Measurements from ENCODE around the gene CDKN2A.
"Not testable (repeated sequence)": the region's sequence is repeated elsewhere in the genome, so short reads cannot be mapped to it uniquely, and the experiment has no call there.

CDKN2A gene

GRCh38 chr9:21967169-21967568 is 27.0 kb downstream of the CDKN2A start:
- no peaks in the 10 kb centered on the region for H3K9me3 Mint-ChIP-seq

GRCh38 chr9:21966140-21966851 is 27.9 kb downstream of the CDKN2A start:
- H3K27ac Mint-ChIP-seq: no peak overlapping the region
- peaks cover 63% of the 10 kb centered on the region for H3K4me1 Mint-ChIP-seq (ENCODE audit: low read depth)
- intact Hi-C loops (cut with micrococcal nuclease): loop anchor here (10.0 kb wide), 1 partner anchor 151 kb away; no protein-coding TSS in a partner anchor

More at GRCh38 chr9:21967169-21967568, 27.0 kb downstream of the CDKN2A start:
- intact Hi-C loops (cut with micrococcal nuclease): loop anchor here (10.0 kb wide), 1 partner anchor 152 kb away; no protein-coding TSS in a partner anchor
- no peak overlapping the region for H3K27ac Mint-ChIP-seq
- H3K4me3 Mint-ChIP-seq: peak overlapping the region; percentile 10
- peaks cover 97% of the 10 kb centered on the region for H3K27me3 Mint-ChIP-seq
- peaks cover 65% of the 10 kb centered on the region for H3K4me1 Mint-ChIP-seq (ENCODE audit: low read depth)
- H3K36me3 Mint-ChIP-seq (ENCODE audit: low read depth): no peaks in the 10 kb centered on the region

GRCh38 chr9:21965401-21965951 is 28.7 kb downstream of the CDKN2A start:
- H3K4me3 Mint-ChIP-seq: peak overlapping the region; percentile 67
- H3K36me3 Mint-ChIP-seq (ENCODE audit: low read depth): no peaks in the 10 kb centered on the region
- H3K9me3 Mint-ChIP-seq: no peaks in the 10 kb centered on the region
- peaks cover 90% of the 10 kb centered on the region for H3K27me3 Mint-ChIP-seq
- peak overlapping the region; percentile 14 for H3K27ac Mint-ChIP-seq
- peaks cover 55% of the 10 kb centered on the region for H3K4me1 Mint-ChIP-seq (ENCODE audit: low read depth)
- intact Hi-C loops (cut with micrococcal nuclease): loop anchor here (10.0 kb wide), 1 partner anchor 151 kb away; no protein-coding TSS in a partner anchor

More at GRCh38 chr9:21966140-21966851, 27.9 kb downstream of the CDKN2A start:
- Mint-ChIP-seq H3K4me3 (no peak overlapping the region), H3K27me3 (peaks cover 95% of the 10 kb centered on the region), H3K36me3 (ENCODE audit: low read depth) (no peaks in the 10 kb centered on the region), H3K9me3 (no peaks in the 10 kb centered on the region)

- H3K36me3 Mint-ChIP-seq (ENCODE audit: low read depth): no peaks in the 10 kb centered on the region
- peak overlapping the region; percentile 67 for H3K4me3 Mint-ChIP-seq
- peak overlapping the region; percentile 14 for H3K27ac Mint-ChIP-seq
- peaks cover 49% of the 10 kb centered on the region for H3K4me1 Mint-ChIP-seq (ENCODE audit: low read depth)
- peaks cover 90% of the 10 kb centered on the region for H3K27me3 Mint-ChIP-seq
- no peaks in the 10 kb centered on the region for H3K9me3 Mint-ChIP-seq
- intact Hi-C loops (cut with micrococcal nuclease): loop anchor here (10.0 kb wide), 1 partner anchor 150 kb away; no protein-coding TSS in a partner anchor
Observed at GRCh38 chr9:21964925-21965385, 29.2 kb downstream of the CDKN2A start.

DNA sequence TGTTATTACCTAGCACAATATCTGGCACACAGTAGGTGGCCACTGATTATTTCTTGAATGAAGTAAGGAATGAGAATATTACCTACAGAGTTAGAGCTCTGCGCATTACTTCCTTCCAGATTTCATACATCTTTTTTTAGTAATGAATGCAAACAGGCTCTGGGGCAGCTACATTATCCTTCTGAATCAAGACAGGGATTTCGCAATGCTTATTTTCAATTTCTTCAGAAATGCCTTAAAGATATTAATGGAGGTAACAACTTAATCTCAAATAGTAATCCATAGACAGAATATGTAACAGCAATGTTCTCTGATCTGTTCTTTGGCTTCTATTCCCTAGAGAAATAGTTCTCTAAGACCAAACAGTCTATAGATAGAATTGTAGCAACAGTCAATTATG is 32.6 kb downstream of the CDKN2A start:
- Mint-ChIP-seq H3K27me3 (peaks cover 68% of the 10 kb centered on the region), H3K9me3 (no peaks in the 10 kb centered on the region), H3K4me1 (ENCODE audit: low read depth) (peaks cover 19% of the 10 kb centered on the region), H3K4me3 (no peak overlapping the region), H3K27ac (no peak overlapping the region), H3K36me3 (ENCODE audit: low read depth) (no peaks in the 10 kb centered on the region)
- intact Hi-C loops (cut with micrococcal nuclease): loop anchor here (10.0 kb wide), 1 partner anchor 147 kb away; no protein-coding TSS in a partner anchor

DNA sequence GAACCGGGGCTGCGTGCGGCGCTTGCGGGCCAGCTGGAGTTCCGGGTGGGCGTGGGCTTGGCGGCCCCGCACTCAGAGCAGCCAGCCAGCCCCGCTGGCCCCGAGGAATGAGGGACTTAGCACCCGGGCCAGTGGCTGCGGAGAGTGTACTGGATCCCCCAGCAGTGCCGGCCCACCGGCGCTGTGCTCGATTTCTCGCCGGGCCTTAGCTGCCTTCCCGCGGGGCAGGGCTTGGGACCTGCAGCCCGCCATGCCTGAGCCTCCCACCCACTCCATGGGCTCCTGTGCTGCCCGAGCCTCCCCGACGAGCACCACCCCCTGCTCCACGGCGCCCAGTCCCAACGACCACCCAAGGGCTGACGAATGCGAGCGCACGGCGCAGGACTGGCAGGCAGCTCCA is 34.9 kb downstream of the CDKN2A start:
- H3K36me3 Mint-ChIP-seq (ENCODE audit: low read depth); H3K4me3 Mint-ChIP-seq; H3K9me3 Mint-ChIP-seq; H3K27ac Mint-ChIP-seq; H3K4me1 Mint-ChIP-seq (ENCODE audit: low read depth): not testable (repeated sequence)
- peaks cover 53% of the 10 kb centered on the region for H3K27me3 Mint-ChIP-seq
- intact Hi-C loops (cut with micrococcal nuclease): loop anchor here (10.0 kb wide), 1 partner anchor 74 kb away; no protein-coding TSS in a partner anchor

GRCh38 chr9:21958833-21959232 is 35.4 kb downstream of the CDKN2A start:
- Mint-ChIP-seq H3K36me3 (ENCODE audit: low read depth) (no peaks in the 10 kb centered on the region), H3K4me3 (no peak overlapping the region), H3K9me3 (no peaks in the 10 kb centered on the region), H3K4me1 (ENCODE audit: low read depth) (no peaks in the 10 kb centered on the region), H3K27me3 (peaks cover 51% of the 10 kb centered on the region), H3K27ac (no peak overlapping the region)
- intact Hi-C loops (cut with micrococcal nuclease): loop anchor here (10.0 kb wide), 1 partner anchor 74 kb away; no protein-coding TSS in a partner anchor

DNA sequence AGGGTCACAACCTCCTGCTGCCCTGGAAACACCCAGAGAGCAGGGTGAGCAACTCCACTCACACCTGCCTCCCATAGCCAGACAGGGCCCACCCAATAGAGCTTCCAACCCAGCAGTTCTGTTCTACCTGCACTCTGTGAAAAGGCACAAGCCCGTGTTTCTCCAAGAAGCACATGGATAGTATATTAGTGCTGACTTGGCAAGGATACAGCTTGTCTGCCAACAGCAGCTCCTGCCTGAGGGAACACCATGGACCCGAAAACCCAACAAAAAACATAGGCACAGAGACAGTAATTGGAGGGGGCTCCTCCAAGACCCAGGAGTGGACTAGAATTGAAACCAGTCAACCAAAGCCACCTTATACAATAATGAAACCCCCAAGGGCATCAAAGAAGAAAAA is 48.6 kb downstream of the CDKN2A start:
- H3K36me3 Mint-ChIP-seq (ENCODE audit: low read depth): no peaks in the 10 kb centered on the region
- no peaks in the 10 kb centered on the region for H3K9me3 Mint-ChIP-seq
- intact Hi-C loops (cut with micrococcal nuclease): no loop called here
- H3K4me3 Mint-ChIP-seq: no peak overlapping the region
- H3K27ac Mint-ChIP-seq: no peak overlapping the region
- no peaks in the 10 kb centered on the region for H3K4me1 Mint-ChIP-seq (ENCODE audit: low read depth)
- peaks cover 26% of the 10 kb centered on the region for H3K27me3 Mint-ChIP-seq

DNA sequence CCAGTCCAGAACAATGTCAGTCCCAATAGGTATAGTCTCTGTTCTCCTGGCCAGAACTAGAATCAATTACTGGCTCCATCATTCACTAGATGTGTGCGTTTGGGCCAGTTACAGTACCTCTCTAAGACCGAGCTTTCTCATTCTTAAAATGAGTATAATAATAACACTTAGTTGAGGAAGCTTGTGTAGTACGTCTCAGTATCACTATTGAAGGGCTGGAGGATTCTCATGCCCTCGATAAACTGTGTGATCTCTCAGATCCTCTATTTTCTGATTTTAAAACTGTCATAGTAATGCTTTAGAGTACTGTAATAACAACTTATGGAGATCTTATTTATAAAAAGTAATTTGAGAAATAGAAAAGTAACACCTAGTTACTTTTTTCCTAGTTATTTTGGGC is 50.7 kb downstream of the CDKN2A start:
- no peaks in the 10 kb centered on the region for H3K9me3 Mint-ChIP-seq
- intact Hi-C loops (cut with micrococcal nuclease): no loop called here
- no peaks in the 10 kb centered on the region for H3K4me1 Mint-ChIP-seq (ENCODE audit: low read depth)
- H3K36me3 Mint-ChIP-seq (ENCODE audit: low read depth): no peaks in the 10 kb centered on the region
- no peak overlapping the region for H3K4me3 Mint-ChIP-seq
- peaks cover 16% of the 10 kb centered on the region for H3K27me3 Mint-ChIP-seq
- no peak overlapping the region for H3K27ac Mint-ChIP-seq

DNA sequence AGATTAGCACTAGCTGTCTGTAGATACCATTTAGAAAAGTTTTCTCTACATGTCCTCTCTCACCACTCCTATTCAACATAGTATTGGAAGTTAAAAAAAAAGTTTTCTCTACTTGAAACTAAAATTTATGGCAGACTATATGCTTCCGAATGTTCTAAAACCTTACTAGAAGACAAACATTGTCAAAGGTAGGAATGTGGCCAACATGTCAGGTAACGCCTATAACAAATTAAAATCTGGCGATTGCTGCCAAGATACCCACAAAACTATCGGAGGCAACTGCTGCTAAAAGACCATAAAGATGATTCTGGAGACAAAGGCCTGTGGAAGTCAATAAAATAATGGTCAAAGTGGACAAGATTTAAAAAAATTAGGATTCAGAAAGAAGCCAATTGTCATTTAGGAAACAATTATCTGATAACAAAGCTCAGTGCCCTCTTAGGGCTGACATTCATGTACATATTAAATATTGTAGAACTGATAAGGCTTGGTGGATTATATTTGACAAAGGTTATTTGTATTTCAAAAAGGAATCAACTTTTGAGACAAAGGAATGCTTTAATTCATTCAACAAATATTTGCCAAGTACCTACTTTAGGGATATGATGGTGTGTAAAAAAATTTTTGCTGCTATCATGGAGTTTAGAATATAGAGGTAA is 52.7 kb downstream of the CDKN2A start:
- Mint-ChIP-seq H3K4me1 (ENCODE audit: low read depth) (no peaks in the 10 kb centered on the region), H3K27me3 (peaks cover 13% of the 10 kb centered on the region), H3K9me3 (no peaks in the 10 kb centered on the region), H3K36me3 (ENCODE audit: low read depth) (no peaks in the 10 kb centered on the region), H3K27ac (no peak overlapping the region), H3K4me3 (no peak overlapping the region)
- intact Hi-C loops (cut with micrococcal nuclease): no loop called here

GRCh38 chr9:21936161-21936560 is 58.0 kb downstream of the CDKN2A start:
- no peaks in the 10 kb centered on the region for H3K9me3 Mint-ChIP-seq
- peaks cover 10% of the 10 kb centered on the region for H3K4me1 Mint-ChIP-seq (ENCODE audit: low read depth)
- no peak overlapping the region for H3K4me3 Mint-ChIP-seq
- no peaks in the 10 kb centered on the region for H3K27me3 Mint-ChIP-seq
- no peak overlapping the region for H3K27ac Mint-ChIP-seq
- H3K36me3 Mint-ChIP-seq (ENCODE audit: low read depth): no peaks in the 10 kb centered on the region
- intact Hi-C loops (cut with micrococcal nuclease): no loop called here

- H3K4me1 Mint-ChIP-seq (ENCODE audit: low read depth): peaks cover 10% of the 10 kb centered on the region
- H3K9me3 Mint-ChIP-seq: no peaks in the 10 kb centered on the region
- no peaks in the 10 kb centered on the region for H3K27me3 Mint-ChIP-seq
- no peak overlapping the region for H3K4me3 Mint-ChIP-seq
- no peaks in the 10 kb centered on the region for H3K36me3 Mint-ChIP-seq (ENCODE audit: low read depth)
- H3K27ac Mint-ChIP-seq: no peak overlapping the region
- intact Hi-C loops (cut with micrococcal nuclease): no loop called here
Observed at GRCh38 chr9:21935631-21936030, 58.6 kb downstream of the CDKN2A start.

DNA sequence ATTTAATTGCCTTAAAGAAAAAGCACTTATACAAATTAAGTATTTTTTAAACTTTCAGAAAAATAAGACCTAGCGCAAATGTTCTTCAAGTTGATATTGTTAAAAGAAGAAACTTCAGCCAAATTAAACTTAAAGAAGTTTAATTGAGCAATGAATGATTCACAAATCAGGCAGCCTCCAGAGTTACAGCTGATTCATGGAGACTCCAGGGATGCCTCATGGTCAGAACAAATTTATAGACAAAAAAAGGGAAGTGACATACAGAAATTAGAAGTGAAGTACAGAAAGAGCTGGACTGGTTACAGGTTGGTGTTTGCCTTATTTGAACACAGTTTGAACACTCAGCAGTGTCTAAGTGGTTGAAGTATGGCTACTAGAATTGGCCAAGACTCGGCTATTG is 60.3 kb downstream of the CDKN2A start:
- Mint-ChIP-seq H3K27me3 (no peaks in the 10 kb centered on the region), H3K9me3 (no peaks in the 10 kb centered on the region), H3K36me3 (ENCODE audit: low read depth) (no peaks in the 10 kb centered on the region), H3K27ac (no peak overlapping the region), H3K4me1 (ENCODE audit: low read depth) (peaks cover 10% of the 10 kb centered on the region), H3K4me3 (no peak overlapping the region)
- intact Hi-C loops (cut with micrococcal nuclease): no loop called here

GRCh38 chr9:21933281-21933680 is 60.9 kb downstream of the CDKN2A start:
- Mint-ChIP-seq H3K4me1 (ENCODE audit: low read depth) (peaks cover 10% of the 10 kb centered on the region), H3K36me3 (ENCODE audit: low read depth) (no peaks in the 10 kb centered on the region), H3K27ac (no peak overlapping the region), H3K4me3 (no peak overlapping the region), H3K27me3 (no peaks in the 10 kb centered on the region), H3K9me3 (no peaks in the 10 kb centered on the region)
- intact Hi-C loops (cut with micrococcal nuclease): no loop called here
